Spleen (tissue), 11 donors: ENCODE data around the gene EBF4. TPM values are rescaled to one million over a fixed set of nuclear protein-coding genes. Genes with fewer than 3 reads are reported as not detected.

Experiments
- DNase-seq: peaks from one replicate; pipeline ENCODE4 v3.0.0-alpha.2; 2020
- H3K27ac ChIP-seq, 8 donors: fragments of 200-600 bp; sonication (generic) in 7 of 8; 1 replicate in 4 of 8; 2 replicates in 4 of 8; pipeline versions ENCODE4 v1.5.0 to v1.8.0; 2016 to 2021; ENCODE audit warnings: inconsistent platforms in 4 of 8, mild to moderate bottlenecking in 4 of 8, moderate library complexity in 1 of 8
- H3K27me3 ChIP-seq, 7 donors: fragments of 200-600 bp; sonication (generic) in 6 of 7; replicated peaks in 1 of 7; 1 replicate in 4 of 7; 2 replicates in 3 of 7; pipeline versions ENCODE4 v1.5.0 to v1.8.0; 2016 to 2021; ENCODE audit warnings: inconsistent platforms in 3 of 7, mild to moderate bottlenecking in 1 of 7
- H3K36me3 ChIP-seq, 6 donors: fragments of 200-600 bp; sonication (generic) in 5 of 6; 1 replicate in 4 of 6; 2 replicates in 2 of 6; pipeline versions ENCODE4 v1.5.0 to v1.8.0; 2016 to 2021; ENCODE audit warnings: inconsistent platforms in 2 of 6
- H3K4me1 ChIP-seq, 6 donors: fragments of 200-600 bp; sonication (generic) in 5 of 6; 1 replicate in 3 of 6; 2 replicates in 3 of 6; pipeline versions ENCODE4 v1.5.0 to v1.8.0; 2016 to 2021; ENCODE audit warnings: inconsistent platforms in 3 of 6
- H3K4me3 ChIP-seq, 8 donors: fragments of 200-600 bp; sonication (generic) in 7 of 8; 1 replicate in 4 of 8; 2 replicates in 4 of 8; pipeline versions ENCODE4 v1.5.0 to v1.8.0; 2016 to 2021; ENCODE audit warnings: inconsistent platforms in 4 of 8, mild to moderate bottlenecking in 4 of 8, moderate library complexity in 2 of 8
- H3K9me3 ChIP-seq, 8 donors: fragments of 200-600 bp; sonication (generic) in 7 of 8; 1 replicate in 4 of 8; 2 replicates in 4 of 8; pipeline versions ENCODE4 v1.5.0 to v1.8.0; 2016 to 2021; ENCODE audit warnings: inconsistent platforms in 4 of 8
- CTCF ChIP-seq, 11 experiments: fragments of 200-600 bp in 7 of 11; fragments of 450-650 bp in 4 of 11; sonication (generic) in 4 of 11; IDR thresholded peaks in 8 of 11; conservative IDR thresholded peaks in 3 of 11; 1 replicate in 7 of 11; 2 replicates in 4 of 11; pipeline versions ENCODE4 v1.4.0 to v1.8.0; 2016 to 2021; ENCODE audit warnings: antibody characterized with exemption in 11 of 11, inconsistent platforms in 4 of 11, mild to moderate bottlenecking in 1 of 11
- POLR2A ChIP-seq, 3 donors: fragments of 450-650 bp; IDR thresholded peaks; one replicate each; pipeline ENCODE4 v1.5.1; 2017; ENCODE audit warnings: antibody characterized with exemption in 3 of 3, mild to moderate bottlenecking in 1 of 3
- POLR2AphosphoS5 ChIP-seq, 3 donors: sonication (generic); formaldehyde crosslinking; IDR thresholded peaks; one replicate each; pipeline ENCODE4 v1.5.1; 2017; ENCODE audit warnings: antibody characterized with exemption in 3 of 3
- WGBS, 5 donors: extraction: QIAGEN DNeasy Blood & Tissue Kit in 3 of 5; methylation state at CpG; one replicate each; pipeline versions ENCODE4 v1.1.5 to v1.1.7; 2013 to 2018; 5-methylcytosine and 5-hydroxymethylcytosine counted together
- intact Hi-C: fragments of 100-400 bp; cut with DNase I; formaldehyde crosslinking; loops from one replicate; pipeline ENCODE4 v1.15.0; 2023; ENCODE audit warnings: low total_unique reads
- polyA plus RNA-seq, 3 donors: library from polyadenylated mRNA; stranded (reverse); fragments of 200-250 nt; gene quantifications; one replicate each; pipeline ENCODE4 v1.2.1, GENCODE V29; 2013
- total RNA-seq, 7 donors: library from RNA; depleted of rRNA in 3 of 7; stranded (reverse); fragments of >200 nt in 3 of 7; fragmentation: NEBNext Ultra II Directional in 4 of 7; extraction: Animal tissue kit (Norgen Biotek cat#: 25700) in 4 of 7; gene quantifications; one replicate each; pipeline versions ENCODE4 v1.1.0 to v1.2.1, GENCODE V29; 2016 to 2021
- donor health status: healthy with polysubstance abuse.
- donor health status: DM: no; HTN: no; CAD: no; lungs with moderate emphysema.
- donor health status: DM: no; HTN: no; CAD: no.
- donor health status: Bipolar disorder and iron deficiency.
- donor health status: healthy.
- donor health status: DM: no; HTN: no; CAD: no.
- donor health status: DM: yes; HTN: yes; CAD: no.

The EBF4 gene
- total and polyA plus RNA-seq, 10 donors: 2.5 to 19.2 (median 6.4) TPM

GRCh38 chr20:2745936-2746635 lies 53.5 kb downstream of the EBF4 start:
- H3K4me1 ChIP-seq: peaks cover 2 to 49% (median 20%) of the 10 kb centered on the region in 6 donors
- H3K9me3 ChIP-seq: no peaks in the 10 kb centered on the region
- H3K36me3 ChIP-seq: no peaks in the 10 kb centered on the region
- TF ChIP-seq POLR2A (IDR thresholded peaks at IDR 0.05) (no peak), CTCF (IDR thresholded peaks at IDR 0.05 in 8 of 11, conservative IDR thresholded peaks at IDR 0.05 in 3 of 11) (no peak), POLR2AphosphoS5 (IDR thresholded peaks at IDR 0.05) (no peak)
- DNase-seq: peak; percentile 56
- H3K27me3 ChIP-seq: peaks cover 0 to 43% (median 0%) of the 10 kb centered on the region in 7 donors
- intact Hi-C loops: no loop called here
- H3K4me3 ChIP-seq: no peak overlapping the region
- no peak overlapping the region for H3K27ac ChIP-seq
- WGBS, 5 donors: 84 to 96% (median 87%) methylated on average over 4 of the region's 4 CpGs

- H3K4me1 ChIP-seq: peaks cover 5 to 50% (median 24%) of the 10 kb centered on the region in 6 donors
- no peak overlapping the region for H3K4me3 ChIP-seq
- peaks cover 0 to 50% (median 0%) of the 10 kb centered on the region in 7 donors for H3K27me3 ChIP-seq
- no peak overlapping the region for H3K27ac ChIP-seq
- DNase-seq: peak; percentile 29
- intact Hi-C loops: no loop called here
- H3K36me3 ChIP-seq: no peaks in the 10 kb centered on the region
- H3K9me3 ChIP-seq: no peaks in the 10 kb centered on the region
- WGBS, 5 donors: 71 to 76% (median 72%) methylated on average over 8 of the region's 8 CpGs
- TF ChIP-seq POLR2A (IDR thresholded peaks at IDR 0.05) (no peak), POLR2AphosphoS5 (IDR thresholded peaks at IDR 0.05) (no peak), CTCF (IDR thresholded peaks at IDR 0.05 in 8 of 11, conservative IDR thresholded peaks at IDR 0.05 in 3 of 11) (no peak)
Observed at GRCh38 chr20:2746636-2747265, 54.2 kb downstream of the EBF4 start.

- Histone ChIP-seq H3K4me3 (no peak overlapping the region), H3K36me3 (no peaks in the 10 kb centered on the region), H3K27ac (no peak overlapping the region), H3K4me1 (peaks cover 6 to 53% (median 29%) of the 10 kb centered on the region in 6 donors), H3K9me3 (no peaks in the 10 kb centered on the region), H3K27me3 (peaks cover 0 to 53% (median 9%) of the 10 kb centered on the region in 7 donors)
- intact Hi-C loops: no loop called here
- 90 to 94% (median 93%) methylated on average over 8 of the region's 8 CpGs for WGBS, 5 donors
- no peak for TF ChIP-seq CTCF (IDR thresholded peaks at IDR 0.05 in 8 of 11, conservative IDR thresholded peaks at IDR 0.05 in 3 of 11)
- TF ChIP-seq POLR2AphosphoS5 (IDR thresholded peaks at IDR 0.05): no peak
- TF ChIP-seq POLR2A (IDR thresholded peaks at IDR 0.05): no peak
- DNase-seq: no peak
Observed at GRCh38 chr20:2747676-2748235, 55.2 kb downstream of the EBF4 start.
